HuH-7 (cell line): Measurements from ENCODE around the gene SRSF2.
A peak's percentile ranks its signal among the peaks of the same experiment; 100 is the strongest.
"Not testable (repeated sequence)": the region's sequence is repeated elsewhere in the genome, so short reads cannot be mapped to it uniquely, and the experiment has no call there.

ENCODE experiments used
- DNase-seq: peaks from one replicate; pipeline ENCODE4 v3.0.0; 2011; ENCODE audit warnings: low spot score

SRSF2 gene

GRCh38 chr17:76720941-76721340, 16.2 kb downstream of the SRSF2 start:
- DNase-seq = no peak

- no peak for DNase-seq
Measured at GRCh38 chr17:76720211-76720610, 16.9 kb downstream of the SRSF2 start.

DNA sequence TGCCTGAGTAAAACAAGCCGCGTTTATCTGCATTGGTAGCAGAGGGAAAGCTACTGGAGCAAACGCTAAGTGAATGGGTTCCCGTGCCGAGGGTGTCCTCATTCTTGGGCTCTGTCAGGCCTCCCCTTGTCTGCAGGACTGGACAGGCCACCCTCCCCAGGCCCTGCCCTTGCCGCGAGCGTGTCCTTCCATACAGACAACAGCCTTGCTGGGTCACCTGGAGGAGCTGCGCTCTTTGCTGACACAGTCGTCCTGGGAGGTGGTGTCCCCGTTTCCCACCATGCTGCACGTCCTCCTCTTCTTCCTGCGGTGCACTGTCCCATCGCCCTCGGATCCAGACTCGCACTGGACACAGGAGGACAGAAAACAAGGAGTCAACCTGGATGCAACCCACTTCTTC, 18.6 kb downstream of the SRSF2 start:
- no peak for DNase-seq

DNA sequence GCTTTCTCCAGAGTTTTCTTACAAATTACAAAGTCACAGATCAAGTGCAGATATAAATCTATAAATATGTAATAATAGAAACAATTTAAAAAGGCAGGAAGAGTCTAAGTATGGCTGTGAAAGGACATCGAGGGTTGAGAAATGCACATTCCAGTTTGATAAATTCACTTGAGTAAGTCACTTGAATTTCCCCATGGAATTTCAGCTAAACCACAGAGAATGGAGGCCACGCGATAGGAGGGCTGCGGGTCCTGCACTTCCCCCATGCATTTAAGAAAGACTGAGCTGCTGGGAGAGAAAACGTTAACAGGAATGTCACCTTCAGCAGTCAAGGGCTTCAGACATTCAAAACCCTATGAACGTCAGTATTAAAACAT, 20.3 kb downstream of the SRSF2 start:
- no peak for DNase-seq

- DNase-seq = no peak
Measured at GRCh38 chr17:76716146-76716838, 20.8 kb downstream of the SRSF2 start.

DNA sequence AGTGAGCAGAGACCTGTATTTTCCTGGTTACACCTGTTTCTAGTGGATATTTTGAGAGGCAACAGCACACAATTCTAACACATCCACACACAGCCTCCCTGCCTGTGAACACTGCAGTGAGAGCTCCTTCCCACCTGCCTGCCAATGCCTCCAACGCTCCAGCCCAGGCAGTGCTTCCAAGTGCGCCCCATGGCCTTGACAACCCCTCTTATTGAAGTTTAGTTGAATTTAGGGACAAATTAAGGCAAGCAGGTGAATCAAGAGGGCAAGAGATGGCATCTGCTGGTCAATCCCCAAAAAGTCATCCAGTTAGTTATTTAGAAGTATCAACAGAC, 21.7 kb downstream of the SRSF2 start:
- DNase-seq = no peak

GRCh38 chr17:76714822-76715495, 22.2 kb downstream of the SRSF2 start:
- DNase-seq = peak; percentile 56

GRCh38 chr17:76714336-76714735, 22.8 kb downstream of the SRSF2 start:
- DNase-seq = no peak

DNA sequence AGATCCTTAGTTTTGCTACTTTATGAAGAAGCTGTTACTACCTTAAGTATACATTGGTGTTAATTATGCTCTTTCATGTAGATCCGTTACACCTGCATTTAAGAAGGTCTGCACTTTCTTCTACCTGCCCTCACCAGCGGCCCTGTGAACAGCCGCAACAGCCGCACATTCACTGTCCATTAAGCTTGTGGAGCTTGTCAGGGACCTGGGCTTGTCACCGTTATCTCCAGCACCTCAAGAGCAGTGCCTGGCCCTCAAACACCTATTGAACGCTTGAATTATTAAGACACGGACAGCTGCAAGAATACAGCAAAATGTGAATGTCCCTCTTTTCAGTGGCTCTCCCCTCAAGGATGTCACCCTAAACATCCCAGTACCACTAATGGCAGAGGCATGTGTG, 23.4 kb downstream of the SRSF2 start:
- no peak for DNase-seq

- not testable (repeated sequence) for DNase-seq
Measured at GRCh38 chr17:76712321-76712720, 24.8 kb downstream of the SRSF2 start.

DNA sequence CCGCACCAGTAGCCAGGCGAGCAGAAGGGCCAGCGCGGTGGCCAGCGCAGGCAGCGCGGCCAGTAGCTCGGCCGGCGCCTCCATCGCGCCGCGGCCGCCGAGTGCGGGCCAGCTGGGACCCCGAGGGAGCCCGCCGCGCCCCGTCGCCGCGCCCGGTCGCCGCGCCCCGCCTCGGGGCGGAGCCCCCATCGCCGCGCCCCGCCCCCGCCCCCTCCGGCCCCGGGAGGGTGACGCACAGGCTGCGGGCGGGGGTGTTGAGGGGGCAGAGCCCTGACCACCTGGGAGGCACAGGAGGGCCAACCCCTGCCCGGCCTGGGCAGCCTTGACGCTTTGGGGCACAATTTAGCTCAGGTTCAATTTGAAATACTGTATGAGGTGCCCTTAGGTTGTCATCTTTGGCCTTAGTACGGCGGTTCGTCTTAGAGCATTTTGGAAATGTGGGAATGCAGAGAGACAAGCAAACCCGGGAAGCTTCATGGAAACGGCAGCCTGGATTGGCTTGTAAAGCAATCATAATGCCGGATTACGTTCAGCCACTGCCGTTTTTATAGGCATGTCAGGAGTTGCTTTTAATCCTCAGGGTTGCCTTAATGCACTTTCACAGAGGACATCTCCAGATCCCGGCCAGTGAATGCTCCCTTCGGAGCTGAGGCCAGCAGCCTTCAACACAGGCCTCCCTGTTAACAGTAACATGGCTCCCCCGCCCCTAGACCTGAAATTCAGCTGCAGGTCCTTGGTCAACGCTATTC, 26.1 kb downstream of the SRSF2 start, which contains the start of gene MXRA7:
MXRA7 (minus strand) TSS at position 103 of the 749 bp plus-strand sequence; CDS start at position 84, 19 bp downstream.
- peak; percentile 80 for DNase-seq

GRCh38 chr17:76709951-76710862, 26.9 kb downstream of the SRSF2 start:
- DNase-seq = peak; percentile 44

DNA sequence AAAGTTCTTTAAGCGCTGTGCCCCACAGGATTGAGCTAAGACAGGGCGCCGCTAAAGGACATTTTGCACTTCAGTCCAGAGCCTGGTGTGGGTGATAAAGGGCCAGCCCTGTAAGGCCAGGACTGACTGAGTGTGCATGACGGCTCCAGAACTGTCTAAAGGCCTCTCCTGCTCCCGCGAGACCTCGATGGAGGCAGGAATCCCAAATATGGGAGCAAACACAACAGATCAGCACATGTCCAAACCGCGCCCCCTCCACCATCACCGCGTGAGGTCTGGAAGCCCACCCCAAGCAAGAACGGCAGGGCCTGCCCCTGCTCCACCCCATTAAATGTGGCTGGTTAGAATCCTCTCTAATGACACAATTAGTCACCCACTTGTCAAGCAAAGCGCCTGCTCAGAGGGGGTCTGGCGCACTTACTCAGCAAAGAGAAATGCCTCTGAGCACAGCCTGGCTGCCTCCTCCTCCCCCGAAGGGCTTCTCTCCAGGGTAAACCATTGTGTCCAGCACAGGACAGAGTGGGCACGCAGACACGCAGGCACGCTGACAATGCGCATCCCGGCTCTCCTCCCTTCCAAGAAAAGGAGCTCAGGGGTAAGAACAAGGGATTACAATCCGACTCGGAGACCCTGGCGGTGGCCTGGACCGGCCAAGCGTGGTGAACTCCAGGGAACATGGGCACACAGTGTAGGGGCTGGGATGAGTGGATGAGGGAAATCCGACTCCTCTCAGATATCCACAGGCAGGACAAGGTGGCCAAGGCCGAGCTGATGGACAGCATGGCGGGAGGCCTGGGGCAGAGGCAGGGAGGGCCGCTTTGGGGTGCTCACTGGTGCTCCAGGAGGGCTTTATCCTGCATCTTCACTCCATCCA, 27.8 kb downstream of the SRSF2 start:
- DNase-seq = no peak

GRCh38 chr17:76707985-76708807, 28.9 kb downstream of the SRSF2 start:
- peak; percentile 72 for DNase-seq

GRCh38 chr17:76706817-76707216, 30.3 kb downstream of the SRSF2 start:
- DNase-seq = no peak

GRCh38 chr17:76704805-76705204, 32.3 kb downstream of the SRSF2 start:
- DNase-seq = no peak

GRCh38 chr17:76702941-76703637, 34.0 kb downstream of the SRSF2 start:
- no peak for DNase-seq

DNA sequence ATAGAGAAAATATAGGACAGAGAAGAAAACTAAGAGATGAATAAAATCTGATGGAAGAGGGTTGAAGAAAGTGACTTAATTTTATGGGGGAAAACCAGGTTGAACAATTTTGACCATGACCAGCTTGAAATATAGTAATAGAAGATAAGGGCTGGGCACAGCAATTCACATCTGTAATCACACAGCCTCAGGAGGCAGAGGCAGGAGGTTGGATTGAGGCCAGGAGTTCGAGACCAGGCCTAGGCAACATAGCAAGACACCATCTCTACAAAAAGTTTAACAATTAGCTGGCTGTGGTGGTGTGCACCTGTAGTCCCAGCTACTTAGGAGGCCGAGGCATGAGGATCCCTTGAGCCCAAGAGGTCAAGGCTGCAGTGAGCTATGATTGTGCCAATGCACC, 35.1 kb downstream of the SRSF2 start:
- DNase-seq = no peak

DNA sequence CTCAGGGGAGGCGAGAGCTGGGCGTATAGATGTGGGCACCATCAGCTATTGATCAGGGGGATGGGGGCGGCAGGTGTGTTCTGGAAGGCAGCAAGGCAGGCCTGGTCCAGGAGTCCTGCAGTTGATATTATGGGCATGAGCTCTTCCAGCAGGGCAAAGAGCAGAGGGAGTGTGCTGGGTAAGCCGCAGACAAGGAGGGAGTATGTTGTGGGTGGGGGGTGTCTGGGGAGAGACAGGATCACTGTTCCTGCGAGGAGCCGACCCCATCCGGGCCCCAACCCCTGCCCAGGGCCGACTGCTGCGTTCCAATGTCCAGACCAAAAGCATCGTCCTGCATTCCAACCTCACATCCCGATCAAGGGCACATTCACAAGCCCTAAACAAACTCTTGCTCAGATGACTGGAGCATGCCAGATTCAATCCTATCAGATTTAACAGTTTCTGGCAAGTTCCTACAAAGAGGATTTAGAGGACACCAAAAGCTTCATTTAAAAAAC, 35.6 kb downstream of the SRSF2 start:
- no peak for DNase-seq
